Measurements from ENCODE around the gene GPS1. TPM values are rescaled to one million over a fixed set of nuclear protein-coding genes. Genes with fewer than 3 reads are reported as not detected.

The GPS1 gene
- total and polyA plus RNA-seq, 2 experiments from 2014 or later, result 136 to 242 TPM

DNA sequence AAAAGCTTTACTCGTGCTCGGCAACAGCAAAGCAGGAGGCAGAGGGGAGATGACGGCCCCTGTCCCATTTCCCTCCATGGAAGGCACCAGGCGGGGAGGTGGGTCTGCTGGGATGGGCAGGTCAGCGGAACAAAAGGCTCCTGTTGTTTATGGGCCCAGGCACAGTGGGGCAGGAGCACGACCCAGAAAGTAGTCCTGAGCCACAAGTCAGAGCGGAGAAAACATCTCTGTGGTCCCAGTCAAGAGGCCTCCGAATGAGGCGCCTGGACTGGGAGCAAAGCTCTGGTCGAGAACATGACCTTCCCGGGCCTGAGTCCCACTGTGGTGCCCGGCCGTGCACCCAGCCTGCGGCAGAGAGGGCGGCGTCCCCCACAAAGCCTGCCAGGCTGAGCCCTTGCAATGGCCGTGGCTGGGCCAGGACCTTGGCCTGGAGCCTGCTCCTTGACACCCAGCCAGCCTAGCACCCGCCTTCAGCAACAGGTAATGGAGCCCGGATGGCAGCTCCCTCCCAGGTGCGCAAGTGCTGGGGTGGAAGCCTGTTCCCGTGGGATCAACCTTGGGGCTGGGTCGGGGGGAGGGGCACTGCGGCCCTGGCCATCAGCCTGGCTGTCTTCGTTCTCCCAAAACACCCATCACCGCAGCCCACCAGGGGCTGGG is 3.7 kb upstream of the GPS1 start (continued):
- TF ChIP-seq, protein P1, sequence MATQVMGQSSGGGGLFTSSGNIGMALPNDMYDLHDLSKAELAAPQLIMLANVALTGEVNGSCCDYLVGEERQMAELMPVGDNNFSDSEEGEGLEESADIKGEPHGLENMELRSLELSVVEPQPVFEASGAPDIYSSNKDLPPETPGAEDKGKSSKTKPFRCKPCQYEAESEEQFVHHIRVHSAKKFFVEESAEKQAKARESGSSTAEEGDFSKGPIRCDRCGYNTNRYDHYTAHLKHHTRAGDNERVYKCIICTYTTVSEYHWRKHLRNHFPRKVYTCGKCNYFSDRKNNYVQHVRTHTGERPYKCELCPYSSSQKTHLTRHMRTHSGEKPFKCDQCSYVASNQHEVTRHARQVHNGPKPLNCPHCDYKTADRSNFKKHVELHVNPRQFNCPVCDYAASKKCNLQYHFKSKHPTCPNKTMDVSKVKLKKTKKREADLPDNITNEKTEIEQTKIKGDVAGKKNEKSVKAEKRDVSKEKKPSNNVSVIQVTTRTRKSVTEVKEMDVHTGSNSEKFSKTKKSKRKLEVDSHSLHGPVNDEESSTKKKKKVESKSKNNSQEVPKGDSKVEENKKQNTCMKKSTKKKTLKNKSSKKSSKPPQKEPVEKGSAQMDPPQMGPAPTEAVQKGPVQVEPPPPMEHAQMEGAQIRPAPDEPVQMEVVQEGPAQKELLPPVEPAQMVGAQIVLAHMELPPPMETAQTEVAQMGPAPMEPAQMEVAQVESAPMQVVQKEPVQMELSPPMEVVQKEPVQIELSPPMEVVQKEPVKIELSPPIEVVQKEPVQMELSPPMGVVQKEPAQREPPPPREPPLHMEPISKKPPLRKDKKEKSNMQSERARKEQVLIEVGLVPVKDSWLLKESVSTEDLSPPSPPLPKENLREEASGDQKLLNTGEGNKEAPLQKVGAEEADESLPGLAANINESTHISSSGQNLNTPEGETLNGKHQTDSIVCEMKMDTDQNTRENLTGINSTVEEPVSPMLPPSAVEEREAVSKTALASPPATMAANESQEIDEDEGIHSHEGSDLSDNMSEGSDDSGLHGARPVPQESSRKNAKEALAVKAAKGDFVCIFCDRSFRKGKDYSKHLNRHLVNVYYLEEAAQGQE (IDR thresholded peaks at IDR 0.05; ENCODE audit: unreplicated experiment), result no peak
- TF ChIP-seq STAT1 (IDR thresholded peaks at IDR 0.05; ENCODE audit: unreplicated experiment) (no peak), JUNB (IDR thresholded peaks at IDR 0.05; ENCODE audit: unreplicated experiment) (no peak), ZNF114 (CRISPR knock-in tag; IDR thresholded peaks at IDR 0.05) (no peak), POLR2AphosphoS5 (IDR thresholded peaks at IDR 0.05; ENCODE audit: low read depth) (no peak), CREB1 (CRISPR knock-in tag; IDR thresholded peaks at IDR 0.05; ENCODE audit: low read depth) (no peak), ZNF331 (CRISPR knock-in tag; IDR thresholded peaks at IDR 0.05; ENCODE audit: low read depth) (no peak), EZH2phosphoT487 (IDR thresholded peaks at IDR 0.05; ENCODE audit: unreplicated experiment) (no peak), NANOG (IDR thresholded peaks at IDR 0.05; ENCODE audit: borderline replicate concordance) (no peak)
- TF ChIP-seq, protein P2, sequence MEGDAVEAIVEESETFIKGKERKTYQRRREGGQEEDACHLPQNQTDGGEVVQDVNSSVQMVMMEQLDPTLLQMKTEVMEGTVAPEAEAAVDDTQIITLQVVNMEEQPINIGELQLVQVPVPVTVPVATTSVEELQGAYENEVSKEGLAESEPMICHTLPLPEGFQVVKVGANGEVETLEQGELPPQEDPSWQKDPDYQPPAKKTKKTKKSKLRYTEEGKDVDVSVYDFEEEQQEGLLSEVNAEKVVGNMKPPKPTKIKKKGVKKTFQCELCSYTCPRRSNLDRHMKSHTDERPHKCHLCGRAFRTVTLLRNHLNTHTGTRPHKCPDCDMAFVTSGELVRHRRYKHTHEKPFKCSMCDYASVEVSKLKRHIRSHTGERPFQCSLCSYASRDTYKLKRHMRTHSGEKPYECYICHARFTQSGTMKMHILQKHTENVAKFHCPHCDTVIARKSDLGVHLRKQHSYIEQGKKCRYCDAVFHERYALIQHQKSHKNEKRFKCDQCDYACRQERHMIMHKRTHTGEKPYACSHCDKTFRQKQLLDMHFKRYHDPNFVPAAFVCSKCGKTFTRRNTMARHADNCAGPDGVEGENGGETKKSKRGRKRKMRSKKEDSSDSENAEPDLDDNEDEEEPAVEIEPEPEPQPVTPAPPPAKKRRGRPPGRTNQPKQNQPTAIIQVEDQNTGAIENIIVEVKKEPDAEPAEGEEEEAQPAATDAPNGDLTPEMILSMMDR (conservative IDR thresholded peaks at IDR 0.05; ENCODE audit: low read depth in 2 of 2), result no peak
- TF ChIP-seq, protein P3, sequence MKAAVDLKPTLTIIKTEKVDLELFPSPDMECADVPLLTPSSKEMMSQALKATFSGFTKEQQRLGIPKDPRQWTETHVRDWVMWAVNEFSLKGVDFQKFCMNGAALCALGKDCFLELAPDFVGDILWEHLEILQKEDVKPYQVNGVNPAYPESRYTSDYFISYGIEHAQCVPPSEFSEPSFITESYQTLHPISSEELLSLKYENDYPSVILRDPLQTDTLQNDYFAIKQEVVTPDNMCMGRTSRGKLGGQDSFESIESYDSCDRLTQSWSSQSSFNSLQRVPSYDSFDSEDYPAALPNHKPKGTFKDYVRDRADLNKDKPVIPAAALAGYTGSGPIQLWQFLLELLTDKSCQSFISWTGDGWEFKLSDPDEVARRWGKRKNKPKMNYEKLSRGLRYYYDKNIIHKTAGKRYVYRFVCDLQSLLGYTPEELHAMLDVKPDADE (IDR thresholded peaks at IDR 0.05), result no peak

DNA sequence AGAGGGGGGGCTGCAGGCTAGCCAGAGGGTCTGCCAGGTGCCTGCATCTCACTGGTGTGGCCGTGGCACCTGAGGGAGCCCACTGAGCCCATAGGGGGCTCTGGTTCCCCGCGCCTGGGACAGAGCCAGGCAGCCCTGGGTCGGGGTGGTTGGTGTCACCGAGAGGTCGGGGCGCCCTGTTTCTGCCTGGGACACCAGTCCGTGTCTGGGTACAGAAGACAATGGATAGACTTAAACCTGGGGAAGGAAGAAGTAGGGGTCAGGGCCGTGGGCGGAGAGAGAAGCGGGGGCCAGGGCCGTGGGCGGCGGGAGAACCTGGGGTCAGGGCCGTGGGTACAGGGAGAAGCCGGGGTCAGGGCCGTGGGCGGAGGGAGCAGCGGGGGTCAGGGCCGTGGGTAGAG is 3.1 kb upstream of the GPS1 start:
- Histone ChIP-seq H3K36me3 (ENCODE audit: insufficient read depth) (no peaks in the 10 kb centered on the region), H3K27me3 (ENCODE audit: insufficient read depth) (no peaks in the 10 kb centered on the region), H3F3A (replicated peaks; ENCODE audit: low read depth) (0 out of 2 replicates have a peak, but pooled peaks cover 6% of the 10 kb centered on the region), H3K4me1 (ENCODE audit: insufficient read depth) (no peaks in the 10 kb centered on the region), H3K9me2 (ENCODE audit: insufficient read depth) (no peaks in the 10 kb centered on the region), H3K27ac (ENCODE audit: low read depth) (no peak overlapping the region), H2AFZ (no peak overlapping the region), H3K79me2 (replicated peaks; ENCODE audit: insufficient read depth) (peaks cover 9% of the 10 kb centered on the region; the same call in 1 of the 2 replicates), H4K20me1 (replicated peaks; ENCODE audit: insufficient read depth) (peaks cover 8% of the 10 kb centered on the region; the same call in 1 of the 2 replicates), H3K4me3 (no peak overlapping the region), H3K4me2 (no peak overlapping the region)
- Mint-ChIP-seq H3K4me1 (peaks cover 2% of the 10 kb centered on the region; the same call in 1 of the 3 replicates), H3K27ac (no peak overlapping the region), H3K27me3 (ENCODE audit: insufficient read depth, low read depth, poor library complexity) (peaks cover 9% of the 10 kb centered on the region), H3K36me3 (ENCODE audit: low read depth) (peaks cover 8% of the 10 kb centered on the region), H3K9me3 (no peaks in the 10 kb centered on the region), H3K4me3 (no peak overlapping the region)
- TF ChIP-seq POLR2AphosphoS5 (IDR thresholded peaks at IDR 0.05; ENCODE audit: low read depth) (no peak), CREB1 (CRISPR knock-in tag; IDR thresholded peaks at IDR 0.05; ENCODE audit: low read depth) (no peak)
- TF ChIP-seq, protein P2 (conservative IDR thresholded peaks at IDR 0.05; ENCODE audit: low read depth in 2 of 2), result no peak
- TF ChIP-seq, protein P3 (IDR thresholded peaks at IDR 0.05), result no peak
- DNase-seq (ENCODE audit: low spot score) (no peak), ATAC-seq (no peak)
